NCI-H1436 treated with DMSO at 0.1 percent for 48 hours (cell line): ENCODE measurements around the gene LHPP.
"Not testable (repeated sequence)": the region's sequence is repeated elsewhere in the genome, so short reads cannot be mapped to it uniquely, and the experiment has no call there.

ENCODE experiments used
- DNase-seq: peaks from one replicate; lab custom pipeline; 2025; lab: John Stamatoyannopoulos, UW

Gene LHPP

DNA sequence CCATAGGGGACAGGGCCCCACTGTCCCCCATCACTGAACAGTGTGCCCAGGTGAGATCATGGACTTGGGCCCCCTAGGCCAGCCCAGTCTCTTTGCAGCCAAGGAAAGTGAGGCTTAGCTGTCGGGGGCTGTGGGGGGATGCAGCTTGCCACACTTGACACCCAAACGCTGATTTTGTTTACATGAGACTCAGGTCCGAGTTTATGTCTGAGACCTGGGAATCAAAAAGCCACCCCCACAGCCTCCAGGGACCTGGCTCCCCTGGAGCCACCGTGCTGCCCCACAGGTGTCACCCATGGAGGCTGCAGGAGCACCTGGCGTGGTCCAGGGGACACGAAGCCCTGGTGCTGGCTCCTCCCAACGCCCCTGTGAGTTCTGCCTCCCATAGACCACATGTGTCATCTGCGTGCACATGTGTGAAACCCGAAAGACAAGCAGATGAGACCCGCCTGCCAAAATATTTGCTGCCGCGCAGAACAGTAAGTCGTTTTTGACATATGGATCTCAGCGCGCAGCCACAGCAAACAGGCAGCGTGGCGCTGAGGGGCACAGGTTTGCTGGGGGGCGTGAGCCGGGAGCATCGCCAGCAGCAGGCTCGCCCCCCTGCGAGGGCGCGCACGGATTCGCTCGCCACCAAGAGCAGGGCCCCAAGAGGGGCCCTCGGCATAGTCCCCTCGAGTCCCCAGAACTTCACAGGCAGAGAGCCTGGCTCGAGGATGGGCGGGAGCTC, 112.3 kb downstream of the LHPP start:
- no peak for DNase-seq

GRCh38 chr10:124574456-124575070, 112.9 kb downstream of the LHPP start:
- no peak for DNase-seq

DNA sequence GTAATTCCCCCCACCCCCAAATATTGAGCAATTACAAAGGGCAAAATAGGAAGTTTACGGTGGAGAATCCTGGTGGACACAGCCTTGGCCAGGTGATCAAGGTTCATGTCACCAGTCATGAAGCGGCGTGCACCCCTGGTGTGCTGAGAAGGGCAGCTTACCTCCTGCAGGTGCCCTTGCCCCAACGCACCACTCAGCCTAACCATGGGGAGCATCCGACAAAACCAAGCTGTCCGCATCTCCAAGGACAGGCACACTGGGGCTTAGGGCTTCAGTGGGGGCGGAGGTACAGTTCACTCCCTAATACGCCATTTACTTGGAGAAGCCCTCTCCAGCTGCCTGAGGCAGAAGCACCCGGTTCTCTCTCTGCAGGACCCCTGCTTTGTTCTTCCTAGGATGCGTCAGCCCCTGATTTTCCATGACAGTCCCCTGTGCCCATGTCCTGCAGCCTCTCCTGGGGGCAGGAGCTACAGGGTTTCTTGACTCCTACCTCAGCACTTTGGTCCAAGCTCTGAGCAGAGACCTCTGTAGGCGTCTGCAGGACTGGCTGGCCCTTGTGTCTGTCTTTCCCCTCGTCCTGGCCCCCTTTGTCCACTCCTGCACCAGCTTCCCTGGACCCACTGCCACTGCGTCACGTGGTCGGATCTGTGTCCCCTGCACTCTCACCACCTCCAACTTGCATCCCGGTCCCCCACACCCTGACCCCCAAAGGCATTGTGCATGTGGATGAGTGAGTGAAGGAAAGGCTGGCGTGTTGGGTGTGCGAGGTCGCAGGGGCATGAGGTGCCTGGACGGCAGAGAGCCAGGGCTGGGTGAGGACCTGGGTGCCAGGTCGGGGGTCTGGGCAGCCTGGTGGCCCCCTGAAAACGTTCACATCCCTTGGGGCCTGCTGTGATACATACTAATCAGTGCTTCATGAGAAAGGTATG, 113.7 kb downstream of the LHPP start:
- DNase-seq = no peak

GRCh38 chr10:124576526-124577420, 115.2 kb downstream of the LHPP start:
- no peak for DNase-seq

GRCh38 chr10:124577651-124578050, 116.0 kb downstream of the LHPP start:
- DNase-seq = no peak

- no peak for DNase-seq
These were observed 116.8 kb downstream of the LHPP start for GRCh38 chr10:124578231-124579010.

GRCh38 chr10:124579011-124579399, 117.4 kb downstream of the LHPP start:
- no peak for DNase-seq

DNA sequence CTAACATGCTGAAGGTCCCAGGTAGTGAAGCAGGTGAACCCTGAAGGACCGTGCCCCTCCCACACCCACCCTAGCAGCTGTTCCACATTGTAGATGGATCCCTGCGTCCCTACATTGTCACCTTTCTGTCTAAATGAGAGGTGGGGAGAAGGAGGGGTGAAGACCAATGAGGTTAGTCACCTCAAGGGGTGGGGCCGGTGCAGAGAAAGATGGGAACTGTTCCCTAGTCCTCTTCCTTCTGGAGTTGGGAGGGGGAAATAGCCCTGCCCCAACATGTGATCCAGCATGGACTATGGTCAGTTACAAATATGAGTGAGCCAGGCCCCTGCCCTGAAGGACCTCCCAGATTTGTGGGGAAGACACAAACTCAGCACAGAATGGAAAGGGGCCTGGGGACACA, 124.5 kb downstream of the LHPP start:
- DNase-seq = no peak

DNA sequence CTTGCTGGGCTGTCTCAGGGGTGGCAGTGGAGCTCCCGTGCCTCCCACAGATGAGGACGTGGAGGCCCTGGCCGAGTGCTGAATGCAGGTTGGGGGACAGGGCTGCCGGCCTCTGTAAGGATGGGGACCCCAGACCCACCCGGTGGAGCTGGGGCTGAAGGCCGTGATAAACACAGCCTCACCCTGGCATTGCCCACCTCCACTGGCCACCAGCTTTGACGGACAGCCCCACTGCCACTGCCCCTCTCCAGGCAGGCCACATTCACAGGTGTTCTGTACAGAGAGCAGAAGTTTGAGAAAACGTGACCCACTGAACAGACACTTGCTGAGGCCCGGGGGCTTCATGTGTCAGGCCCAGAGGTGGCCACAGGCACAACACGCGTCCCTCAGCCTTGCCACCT, 126.2 kb downstream of the LHPP start:
- no peak for DNase-seq

GRCh38 chr10:124588341-124588735, 126.7 kb downstream of the LHPP start:
- DNase-seq = not testable (repeated sequence)

- no peak for DNase-seq
These were observed 127.3 kb downstream of the LHPP start for GRCh38 chr10:124588736-124589490.

- no peak for DNase-seq
These were observed 127.9 kb downstream of the LHPP start for GRCh38 chr10:124589491-124590041.

DNA sequence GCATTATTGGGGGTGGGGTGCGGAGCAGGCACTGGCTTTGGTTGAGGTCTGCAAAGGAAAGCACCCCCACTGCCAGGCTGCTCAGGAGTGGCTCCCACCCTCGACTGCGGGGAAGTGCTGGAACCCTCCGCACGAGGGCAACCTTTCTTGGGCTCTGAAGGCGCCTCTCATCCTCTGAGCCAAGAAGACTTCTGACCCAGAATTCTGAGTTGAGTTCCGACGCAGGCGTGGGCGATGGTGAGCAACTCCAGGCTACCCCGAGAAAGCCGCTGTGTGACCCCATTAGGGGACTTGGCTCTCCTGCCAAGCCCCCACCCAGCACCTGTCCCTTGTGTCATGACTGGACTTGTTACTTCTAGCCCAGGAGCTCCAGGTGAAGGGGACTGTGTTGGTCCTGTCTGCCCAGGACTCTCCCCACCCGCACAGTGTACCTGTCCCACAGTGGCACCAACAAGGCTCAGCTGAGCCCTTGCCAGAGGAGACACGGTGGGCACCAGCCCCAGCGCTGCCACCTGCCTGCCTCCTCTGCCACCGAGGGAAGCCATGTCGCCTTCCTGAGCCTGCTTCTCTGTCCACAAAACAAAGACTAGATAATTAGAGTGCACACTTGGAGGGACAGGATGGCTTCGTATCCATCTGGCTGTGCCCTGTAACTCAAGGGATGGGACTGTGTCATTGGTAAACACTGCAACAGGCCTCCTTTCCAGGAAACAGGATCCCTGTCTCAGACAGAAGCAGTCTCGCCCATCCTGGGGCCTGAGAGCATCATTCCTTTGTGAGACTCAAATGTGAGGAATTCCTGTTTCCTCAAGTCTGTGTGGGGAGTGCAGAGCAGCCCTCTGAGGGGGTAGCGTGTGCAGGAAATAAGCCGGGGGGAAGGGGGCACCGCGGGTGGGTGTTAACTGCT, 128.8 kb downstream of the LHPP start:
- DNase-seq = no peak

- DNase-seq = no peak
These were observed 129.5 kb downstream of the LHPP start for GRCh38 chr10:124591123-124591495.

DNA sequence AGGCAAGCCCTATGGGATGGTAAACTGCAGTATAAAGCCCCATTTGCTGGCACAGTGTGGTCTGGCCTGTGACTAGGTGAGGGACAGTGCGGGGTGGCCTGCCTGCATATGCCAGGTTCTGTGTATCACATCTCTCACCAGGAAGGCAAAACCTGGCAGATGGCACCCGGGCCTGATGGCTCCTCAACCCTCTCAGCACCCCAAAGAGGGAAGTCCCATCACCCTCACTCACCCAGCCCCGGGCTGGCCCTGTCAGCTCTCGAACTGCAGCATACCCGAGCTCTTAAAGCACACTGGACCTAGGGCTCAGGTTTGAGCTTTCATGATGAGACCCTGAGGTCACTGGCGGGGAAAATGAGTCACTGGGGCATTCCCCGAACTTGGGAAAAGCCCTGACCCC, 130.5 kb downstream of the LHPP start:
- DNase-seq = no peak

- DNase-seq = no peak
These were observed 131.3 kb downstream of the LHPP start for GRCh38 chr10:124592736-124593430.

DNA sequence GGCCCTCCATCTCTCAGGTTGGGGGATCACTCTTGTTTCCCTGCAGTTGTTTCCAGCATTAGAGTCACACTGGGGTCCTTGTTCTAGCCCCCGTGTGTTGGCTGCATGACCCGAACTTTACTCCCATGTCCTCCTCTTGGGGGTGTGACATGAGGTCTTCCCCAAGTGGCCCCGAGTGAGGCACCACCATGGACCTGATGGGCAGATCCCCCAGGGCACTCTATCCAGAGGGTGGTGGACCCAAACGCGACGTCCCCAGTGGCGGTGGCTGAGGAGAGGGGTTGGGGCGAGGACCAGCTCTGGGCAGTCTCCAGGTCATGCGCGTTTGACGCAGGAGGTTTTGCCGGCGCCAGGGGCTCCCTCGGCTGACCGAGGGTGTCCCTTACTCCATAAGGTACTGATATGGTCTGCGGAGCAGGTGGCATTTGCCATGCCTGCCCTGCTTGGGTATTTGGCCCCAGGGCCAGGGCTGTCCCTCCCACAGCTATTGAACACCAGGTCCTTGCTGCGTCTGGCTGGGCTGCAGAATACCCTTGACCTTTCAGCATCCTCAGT, 131.9 kb downstream of the LHPP start:
- DNase-seq = no peak

- no peak for DNase-seq
These were observed 132.6 kb downstream of the LHPP start for GRCh38 chr10:124594240-124594639.
